Measurements from ENCODE around the gene MAZ. TPM values are rescaled to one million over a fixed set of nuclear protein-coding genes. Genes with fewer than 3 reads are reported as not detected.

MAZ gene
- total and polyA plus RNA-seq, 2 of the 13 experiments (the other 11 are each of a cell fraction or from before 2014, with no cell fraction given): 203 to 277 TPM

- TF ChIP-seq, protein P1, sequence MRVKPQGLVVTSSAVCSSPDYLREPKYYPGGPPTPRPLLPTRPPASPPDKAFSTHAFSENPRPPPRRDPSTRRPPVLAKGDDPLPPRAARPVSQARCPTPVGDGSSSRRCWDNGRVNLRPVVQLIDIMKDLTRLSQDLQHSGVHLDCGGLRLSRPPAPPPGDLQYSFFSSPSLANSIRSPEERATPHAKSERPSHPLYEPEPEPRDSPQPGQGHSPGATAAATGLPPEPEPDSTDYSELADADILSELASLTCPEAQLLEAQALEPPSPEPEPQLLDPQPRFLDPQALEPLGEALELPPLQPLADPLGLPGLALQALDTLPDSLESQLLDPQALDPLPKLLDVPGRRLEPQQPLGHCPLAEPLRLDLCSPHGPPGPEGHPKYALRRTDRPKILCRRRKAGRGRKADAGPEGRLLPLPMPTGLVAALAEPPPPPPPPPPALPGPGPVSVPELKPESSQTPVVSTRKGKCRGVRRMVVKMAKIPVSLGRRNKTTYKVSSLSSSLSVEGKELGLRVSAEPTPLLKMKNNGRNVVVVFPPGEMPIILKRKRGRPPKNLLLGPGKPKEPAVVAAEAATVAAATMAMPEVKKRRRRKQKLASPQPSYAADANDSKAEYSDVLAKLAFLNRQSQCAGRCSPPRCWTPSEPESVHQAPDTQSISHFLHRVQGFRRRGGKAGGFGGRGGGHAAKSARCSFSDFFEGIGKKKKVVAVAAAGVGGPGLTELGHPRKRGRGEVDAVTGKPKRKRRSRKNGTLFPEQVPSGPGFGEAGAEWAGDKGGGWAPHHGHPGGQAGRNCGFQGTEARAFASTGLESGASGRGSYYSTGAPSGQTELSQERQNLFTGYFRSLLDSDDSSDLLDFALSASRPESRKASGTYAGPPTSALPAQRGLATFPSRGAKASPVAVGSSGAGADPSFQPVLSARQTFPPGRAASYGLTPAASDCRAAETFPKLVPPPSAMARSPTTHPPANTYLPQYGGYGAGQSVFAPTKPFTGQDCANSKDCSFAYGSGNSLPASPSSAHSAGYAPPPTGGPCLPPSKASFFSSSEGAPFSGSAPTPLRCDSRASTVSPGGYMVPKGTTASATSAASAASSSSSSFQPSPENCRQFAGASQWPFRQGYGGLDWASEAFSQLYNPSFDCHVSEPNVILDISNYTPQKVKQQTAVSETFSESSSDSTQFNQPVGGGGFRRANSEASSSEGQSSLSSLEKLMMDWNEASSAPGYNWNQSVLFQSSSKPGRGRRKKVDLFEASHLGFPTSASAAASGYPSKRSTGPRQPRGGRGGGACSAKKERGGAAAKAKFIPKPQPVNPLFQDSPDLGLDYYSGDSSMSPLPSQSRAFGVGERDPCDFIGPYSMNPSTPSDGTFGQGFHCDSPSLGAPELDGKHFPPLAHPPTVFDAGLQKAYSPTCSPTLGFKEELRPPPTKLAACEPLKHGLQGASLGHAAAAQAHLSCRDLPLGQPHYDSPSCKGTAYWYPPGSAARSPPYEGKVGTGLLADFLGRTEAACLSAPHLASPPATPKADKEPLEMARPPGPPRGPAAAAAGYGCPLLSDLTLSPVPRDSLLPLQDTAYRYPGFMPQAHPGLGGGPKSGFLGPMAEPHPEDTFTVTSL (CRISPR knock-in tag; IDR thresholded peaks at IDR 0.05; ENCODE audit: borderline replicate concordance): no peak
- TF ChIP-seq GATAD2A (CRISPR knock-in tag; IDR thresholded peaks at IDR 0.05) (0 out of 2 replicates have a peak, but pooled peaks have one; percentile 26), KAT2B (IDR thresholded peaks at IDR 0.05; ENCODE audit: borderline replicate concordance, low read depth, low read length) (no peak), ZSCAN25 (CRISPR knock-in tag; IDR thresholded peaks at IDR 0.05) (0 out of 2 replicates have a peak, but pooled peaks have one; percentile 50), TFDP2 (CRISPR knock-in tag; IDR thresholded peaks at IDR 0.05) (0 out of 2 replicates have a peak, but pooled peaks have one; percentile 19), ELF3 (CRISPR knock-in tag; IDR thresholded peaks at IDR 0.05) (0 out of 2 replicates have a peak, but pooled peaks have one; percentile 12), GABPA (IDR thresholded peaks at IDR 0.05; ENCODE audit: low read depth, low read length) (no peak), GABPA (CRISPR knock-in tag; IDR thresholded peaks at IDR 0.05; ENCODE audit: low read depth) (0 out of 2 replicates have a peak, but pooled peaks have one; percentile 19), ZBTB8A (CRISPR knock-in tag; IDR thresholded peaks at IDR 0.05; ENCODE audit: borderline replicate concordance, low read depth) (no peak), ONECUT2 (CRISPR knock-in tag; IDR thresholded peaks at IDR 0.05) (no peak), SP5 (CRISPR knock-in tag; IDR thresholded peaks at IDR 0.05; ENCODE audit: borderline replicate concordance, low read depth) (peak; percentile 25; the same call in 1 of the 2 replicates), PATZ1 (CRISPR knock-in tag; IDR thresholded peaks at IDR 0.05) (0 out of 2 replicates have a peak, but pooled peaks have one; percentile 25), ZSCAN22 (CRISPR knock-in tag; IDR thresholded peaks at IDR 0.05) (no peak)
- TF ChIP-seq, protein P2, sequence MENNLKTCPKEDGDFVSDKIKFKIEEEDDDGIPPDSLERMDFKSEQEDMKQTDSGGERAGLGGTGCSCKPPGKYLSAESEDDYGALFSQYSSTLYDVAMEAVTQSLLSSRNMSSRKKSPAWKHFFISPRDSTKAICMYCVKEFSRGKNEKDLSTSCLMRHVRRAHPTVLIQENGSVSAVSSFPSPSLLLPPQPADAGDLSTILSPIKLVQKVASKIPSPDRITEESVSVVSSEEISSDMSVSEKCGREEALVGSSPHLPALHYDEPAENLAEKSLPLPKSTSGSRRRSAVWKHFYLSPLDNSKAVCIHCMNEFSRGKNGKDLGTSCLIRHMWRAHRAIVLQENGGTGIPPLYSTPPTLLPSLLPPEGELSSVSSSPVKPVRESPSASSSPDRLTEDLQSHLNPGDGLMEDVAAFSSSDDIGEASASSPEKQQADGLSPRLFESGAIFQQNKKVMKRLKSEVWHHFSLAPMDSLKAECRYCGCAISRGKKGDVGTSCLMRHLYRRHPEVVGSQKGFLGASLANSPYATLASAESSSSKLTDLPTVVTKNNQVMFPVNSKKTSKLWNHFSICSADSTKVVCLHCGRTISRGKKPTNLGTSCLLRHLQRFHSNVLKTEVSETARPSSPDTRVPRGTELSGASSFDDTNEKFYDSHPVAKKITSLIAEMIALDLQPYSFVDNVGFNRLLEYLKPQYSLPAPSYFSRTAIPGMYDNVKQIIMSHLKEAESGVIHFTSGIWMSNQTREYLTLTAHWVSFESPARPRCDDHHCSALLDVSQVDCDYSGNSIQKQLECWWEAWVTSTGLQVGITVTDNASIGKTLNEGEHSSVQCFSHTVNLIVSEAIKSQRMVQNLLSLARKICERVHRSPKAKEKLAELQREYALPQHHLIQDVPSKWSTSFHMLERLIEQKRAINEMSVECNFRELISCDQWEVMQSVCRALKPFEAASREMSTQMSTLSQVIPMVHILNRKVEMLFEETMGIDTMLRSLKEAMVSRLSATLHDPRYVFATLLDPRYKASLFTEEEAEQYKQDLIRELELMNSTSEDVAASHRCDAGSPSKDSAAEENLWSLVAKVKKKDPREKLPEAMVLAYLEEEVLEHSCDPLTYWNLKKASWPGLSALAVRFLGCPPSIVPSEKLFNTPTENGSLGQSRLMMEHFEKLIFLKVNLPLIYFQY (CRISPR knock-in tag; IDR thresholded peaks at IDR 0.05; ENCODE audit: borderline replicate concordance): 0 out of 2 replicates have a peak, but pooled peaks have one; percentile 27
These were observed 14.2 kb upstream of the MAZ start (continued) for GRCh38 chr16:29791845-29792807.

Measured in HepG2 (cell line).